Endothelial cell of umbilical vein (primary cell): Measurements from ENCODE around the gene GIMAP1. TPM values are rescaled to one million over a fixed set of nuclear protein-coding genes. Genes with fewer than 3 reads are reported as not detected.

Source experiments
- BruUV-seq: library from RNA; stranded (reverse); fragments of 400-500 nt; replicated peaks from 2 replicates; lab custom pipeline; 2021; lab: Mats Ljungman, UMichigan
- CTCF ChIA-PET: fragments of 300-600, 350-600 bp; sonication (Branson Sonifier 250); formaldehyde crosslinking; loops from one replicate; lab custom pipeline; 2021; ENCODE audit warnings: antibody characterized with exemption, inconsistent platforms; lab: Charles Lee
- POLR2A ChIA-PET: fragments of 300-600, 350-600 bp; sonication (Branson Sonifier 250); formaldehyde crosslinking; loops from one replicate; lab custom pipeline; 2021; ENCODE audit warnings: antibody characterized with exemption, inconsistent platforms; lab: Charles Lee
- DNase-seq: peaks from one replicate; pipeline ENCODE4 v3.0.0-alpha.2; 2011; ENCODE audit warnings: low read depth, low spot score
- FAIRE-seq: peaks from 2 replicates; lab custom pipeline; 2011; peaks lifted over from hg19 to GRCh38; lab: Jason Lieb, UNC
- H2AFZ ChIP-seq: 2 replicates; pipeline ENCODE4 v1.6.0; 2012; ENCODE audit warnings: low read depth, low read length, control low read depth, inconsistent platforms
- H3K27ac ChIP-seq: 2 replicates; pipeline ENCODE4 v1.5.1; 2011; ENCODE audit warnings: low read depth, mild to moderate bottlenecking, control low read depth, low read length, moderate library complexity; ENCODE audit not compliant: insufficient read depth
- H3K27me3 ChIP-seq, 2 experiments: 2 replicates each; pipeline versions ENCODE4 v1.6.0 to v1.6.1; 2011; ENCODE audit warnings: low read length in 2 of 2, mixed read lengths in 1 of 2; ENCODE audit not compliant: control insufficient read depth in 2 of 2, insufficient read depth in 2 of 2
- H3K36me3 ChIP-seq, 2 experiments: 2 replicates in 1 of 2; 3 replicates in 1 of 2; pipeline ENCODE4 v1.5.1; 2011; ENCODE audit warnings: low read length in 2 of 2, mild to moderate bottlenecking in 1 of 2, moderate library complexity in 1 of 2; ENCODE audit not compliant: control insufficient read depth in 2 of 2, insufficient read depth in 2 of 2; ENCODE audit errors: extremely low read depth in 1 of 2
- H3K4me1 ChIP-seq: 3 replicates; pipeline ENCODE4 v1.5.1; 2011; ENCODE audit warnings: mild to moderate bottlenecking, low read length; ENCODE audit not compliant: control insufficient read depth, insufficient read depth; ENCODE audit errors: extremely low read depth
- H3K4me2 ChIP-seq: 2 replicates; pipeline ENCODE4 v1.6.1; 2011; ENCODE audit warnings: low read length, control low read depth, mixed read lengths; ENCODE audit not compliant: insufficient read depth
- H3K4me3 ChIP-seq, 3 experiments: fragments of 200-600 bp in 1 of 3; sonication (generic), shearing (Covaris generic) in 1 of 3; replicated peaks in 1 of 3; 2 replicates each; pipeline ENCODE4 v1.5.1; 2011 to 2016; ENCODE audit warnings: control low read depth in 3 of 3, low read length in 3 of 3, mild to moderate bottlenecking in 2 of 3, inconsistent platforms in 1 of 3, low read depth in 1 of 3, moderate library complexity in 1 of 3; ENCODE audit not compliant: insufficient read depth in 1 of 3
- H3K79me2 ChIP-seq: 2 replicates; pipeline ENCODE4 v1.6.0; 2012; ENCODE audit warnings: low read length, inconsistent platforms; ENCODE audit not compliant: control insufficient read depth, insufficient read depth
- H3K9ac ChIP-seq: replicated peaks from 2 replicates; pipeline ENCODE3; 2011; ENCODE audit warnings: low read length, control low read depth; ENCODE audit not compliant: insufficient read depth; ENCODE audit errors: extremely low read depth
- H3K9me1 ChIP-seq: replicated peaks from 3 replicates; pipeline ENCODE4 v1.6.0; 2011; ENCODE audit warnings: mild to moderate bottlenecking, low read length; ENCODE audit not compliant: control insufficient read depth, insufficient read depth; ENCODE audit errors: extremely low read depth
- H3K9me3 ChIP-seq: replicated peaks from 2 replicates; pipeline ENCODE4 v1.5.1; 2012; ENCODE audit warnings: low read length, inconsistent platforms; ENCODE audit not compliant: control insufficient read depth, insufficient read depth
- H4K20me1 ChIP-seq: replicated peaks from 2 replicates; pipeline ENCODE3; 2011; ENCODE audit warnings: mild to moderate bottlenecking, low read length; ENCODE audit not compliant: control insufficient read depth, insufficient read depth; ENCODE audit errors: extremely low read depth
- EZH2 ChIP-seq: IDR thresholded peaks from 2 replicates; pipeline ENCODE4 v1.6.1; 2012; ENCODE audit warnings: borderline replicate concordance, low read depth, mild to moderate bottlenecking, moderate library complexity, low read length, inconsistent platforms; ENCODE audit not compliant: severe bottlenecking
- FOS ChIP-seq: IDR thresholded peaks from 2 replicates; pipeline ENCODE4 v1.6.1; 2011; ENCODE audit warnings: mild to moderate bottlenecking, low read length, moderate library complexity, borderline replicate concordance; ENCODE audit not compliant: insufficient read depth
- GATA2 ChIP-seq: IDR thresholded peaks from 2 replicates; pipeline ENCODE4 v1.7.0; 2011; ENCODE audit warnings: low read depth, mild to moderate bottlenecking, moderate library complexity, mixed read lengths, low read length; ENCODE audit not compliant: insufficient read length, insufficient read depth
- JUN ChIP-seq: IDR thresholded peaks from 2 replicates; pipeline ENCODE4 v1.6.1; 2011; ENCODE audit warnings: borderline replicate concordance, low read depth; ENCODE audit not compliant: insufficient read length, insufficient read depth
- MAX ChIP-seq: IDR thresholded peaks from 2 replicates; pipeline ENCODE4 v1.6.1; 2011; ENCODE audit not compliant: insufficient read depth, insufficient read length
- MYC ChIP-seq: IDR thresholded peaks from one replicate; pipeline ENCODE4 v1.6.1; 2011; ENCODE audit warnings: mild to moderate bottlenecking, low read depth, low read length
- POLR2A ChIP-seq: IDR thresholded peaks from 2 replicates; pipeline ENCODE4 v1.6.1; 2012; ENCODE audit warnings: low read depth, mild to moderate bottlenecking, control low read depth, low read length
- POLR2AphosphoS5 ChIP-seq: IDR thresholded peaks from 2 replicates; pipeline ENCODE4 v1.6.1; 2012; ENCODE audit warnings: low read depth, mild to moderate bottlenecking, control low read depth, low read length, moderate library complexity; ENCODE audit not compliant: insufficient read depth
- dilution Hi-C: fragments of 300-500 bp; cut with MboI; formaldehyde crosslinking; loops from one replicate; pipeline ENCODE4 v1.15.0; 2019; ENCODE audit warnings: low sequenced_read_pairs; ENCODE audit not compliant: extremely low pct_ligation_motif_present
- intact Hi-C: fragments of 100-400 bp; cut with micrococcal nuclease; formaldehyde crosslinking; loops from one replicate; pipeline ENCODE4 v1.10.0; 2022
- polyA plus RNA-seq, 4 experiments: library from polyadenylated mRNA; depleted of rRNA in 3 of 4; stranded (reverse) in 3 of 4; unstranded in 1 of 4; fragments of >200 nt; gene quantifications; 2 replicates each; pipeline versions ENCODE4 v1.2.1 to v1.2.3, GENCODE V29; 2011 to 2012; ENCODE audit warnings: missing spikeins in 1 of 4
- total RNA-seq: library from RNA; stranded (reverse); gene quantifications from 2 replicates; pipeline ENCODE4 v1.2.3, GENCODE V29; 2021
- TF ChIP-seq, protein P1 (sequence below), 2 donors: IDR thresholded peaks; 1 replicate in 1 of 2; 2 replicates in 1 of 2; pipeline ENCODE4 v1.5.1; 2011; ENCODE audit warnings: low read length in 2 of 2, mild to moderate bottlenecking in 2 of 2, moderate library complexity in 2 of 2, control low read depth in 1 of 2, inconsistent platforms in 1 of 2, low read depth in 1 of 2; ENCODE audit not compliant: insufficient read depth in 1 of 2; ENCODE audit errors: extremely low read depth in 1 of 2

The GIMAP1 gene
- total and polyA plus RNA-seq, 2 donors (not counting 3 experiments of a cell fraction or from before 2014, with no cell fraction given), result 10.0 to 11.9 TPM

DNA sequence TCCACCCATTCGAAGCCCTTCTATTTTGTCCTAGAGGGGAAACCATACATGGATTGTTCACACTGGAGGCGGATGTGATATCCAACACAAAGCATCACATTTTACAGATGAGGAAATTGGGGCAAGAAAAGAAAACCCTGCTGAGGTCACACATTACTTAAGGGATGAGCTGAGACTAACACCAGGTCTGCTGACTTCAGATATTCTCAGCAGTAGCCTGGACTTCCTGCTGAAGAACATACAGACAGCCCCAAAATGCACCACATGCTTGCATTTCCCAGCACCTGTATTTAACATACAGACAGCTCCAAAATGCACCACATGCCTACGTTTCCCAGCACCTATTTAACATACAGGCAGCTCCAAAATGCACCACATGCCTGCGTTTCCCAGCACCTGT, 32.0 kb downstream of the GIMAP1 start:
- Histone ChIP-seq H3K79me2 (no peaks in the 10 kb centered on the region), H4K20me1 (no peaks in the 10 kb centered on the region), H3K27ac (no peak overlapping the region), H3K9me1 (no peaks in the 10 kb centered on the region), H3K4me1 (no peaks in the 10 kb centered on the region), H3K4me3 (no peak overlapping the region), H3K27me3 (no peaks in the 10 kb centered on the region), H2AFZ (no peak overlapping the region), H3K4me2 (no peak overlapping the region), H3K36me3 (no peaks in the 10 kb centered on the region), H3K9me3 (no peaks in the 10 kb centered on the region), H3K9ac (no peak overlapping the region)
- no TSS peak for BruUV-seq
- DNase-seq (no peak), FAIRE-seq (no peak)
- TF ChIP-seq POLR2AphosphoS5 (no peak), POLR2A (no peak), EZH2 (no peak), JUN (no peak), MYC (no peak), FOS (no peak), MAX (no peak), GATA2 (no peak)
- TF ChIP-seq, protein P1, sequence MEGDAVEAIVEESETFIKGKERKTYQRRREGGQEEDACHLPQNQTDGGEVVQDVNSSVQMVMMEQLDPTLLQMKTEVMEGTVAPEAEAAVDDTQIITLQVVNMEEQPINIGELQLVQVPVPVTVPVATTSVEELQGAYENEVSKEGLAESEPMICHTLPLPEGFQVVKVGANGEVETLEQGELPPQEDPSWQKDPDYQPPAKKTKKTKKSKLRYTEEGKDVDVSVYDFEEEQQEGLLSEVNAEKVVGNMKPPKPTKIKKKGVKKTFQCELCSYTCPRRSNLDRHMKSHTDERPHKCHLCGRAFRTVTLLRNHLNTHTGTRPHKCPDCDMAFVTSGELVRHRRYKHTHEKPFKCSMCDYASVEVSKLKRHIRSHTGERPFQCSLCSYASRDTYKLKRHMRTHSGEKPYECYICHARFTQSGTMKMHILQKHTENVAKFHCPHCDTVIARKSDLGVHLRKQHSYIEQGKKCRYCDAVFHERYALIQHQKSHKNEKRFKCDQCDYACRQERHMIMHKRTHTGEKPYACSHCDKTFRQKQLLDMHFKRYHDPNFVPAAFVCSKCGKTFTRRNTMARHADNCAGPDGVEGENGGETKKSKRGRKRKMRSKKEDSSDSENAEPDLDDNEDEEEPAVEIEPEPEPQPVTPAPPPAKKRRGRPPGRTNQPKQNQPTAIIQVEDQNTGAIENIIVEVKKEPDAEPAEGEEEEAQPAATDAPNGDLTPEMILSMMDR (IDR thresholded peaks at IDR 0.05; ENCODE audit: extremely low read depth in 1 of 2, insufficient read depth in 1 of 2, low read depth in 1 of 2, low read length in 2 of 2), result no peak
- dilution Hi-C loops (no loop called here), intact Hi-C loops (no loop called here)
- POLR2A ChIA-PET, result no interaction called here
- CTCF ChIA-PET, result interaction anchor here (1.0 to 1.3 kb wide), 2 partner anchors 10 to 299 kb away, joined by 4 read pairs; no protein-coding TSS in a partner anchor
